K562 (cell line): Measurements from ENCODE around the gene HTRA3.

Experiments
- MAZ ChIP-seq, 2 experiments: fragments of 450-650 bp in 1 of 2; sonication (generic) in 1 of 2; formaldehyde crosslinking; IDR thresholded peaks in 1 of 2; conservative IDR thresholded peaks in 1 of 2; 2 replicates each; pipeline versions ENCODE4 v1.4.0 to v1.5.0; 2020; ENCODE audit warnings: mild to moderate bottlenecking in 1 of 2, missing genetic modification reagents in 1 of 2
- ZNF507 ChIP-seq: conservative IDR thresholded peaks from 2 replicates; pipeline ENCODE4 v1.6.1; 2017; ENCODE audit warnings: missing genetic modification characterization, missing compliant biosample characterization
- TF ChIP-seq, protein P1 (sequence below): fragments of 250-450 bp; sonication (Bioruptor Pico); IDR thresholded peaks from 2 replicates; pipeline ENCODE4 v1.5.0; 2020; ENCODE audit warnings: mild to moderate bottlenecking, borderline replicate concordance
- TF ChIP-seq, protein P2 (sequence below): sonication (generic); formaldehyde crosslinking; IDR thresholded peaks from 2 replicates; pipeline ENCODE4 v1.8.1; 2023; ENCODE audit warnings: mild to moderate bottlenecking, missing genetic modification reagents
- TF ChIP-seq, protein P3 (sequence below), 3 experiments: IDR thresholded peaks in 2 of 3; conservative IDR thresholded peaks in 1 of 3; 2 replicates each; pipeline ENCODE4 v1.5.1; 2011 to 2012; ENCODE audit warnings: low read length in 3 of 3, mild to moderate bottlenecking in 3 of 3, control low read depth in 2 of 3, improper control_type of control experiment in 1 of 3, inconsistent platforms in 1 of 3, low read depth in 1 of 3, mixed read lengths in 1 of 3, moderate library complexity in 1 of 3; ENCODE audit not compliant: insufficient read depth in 2 of 3

DNA sequence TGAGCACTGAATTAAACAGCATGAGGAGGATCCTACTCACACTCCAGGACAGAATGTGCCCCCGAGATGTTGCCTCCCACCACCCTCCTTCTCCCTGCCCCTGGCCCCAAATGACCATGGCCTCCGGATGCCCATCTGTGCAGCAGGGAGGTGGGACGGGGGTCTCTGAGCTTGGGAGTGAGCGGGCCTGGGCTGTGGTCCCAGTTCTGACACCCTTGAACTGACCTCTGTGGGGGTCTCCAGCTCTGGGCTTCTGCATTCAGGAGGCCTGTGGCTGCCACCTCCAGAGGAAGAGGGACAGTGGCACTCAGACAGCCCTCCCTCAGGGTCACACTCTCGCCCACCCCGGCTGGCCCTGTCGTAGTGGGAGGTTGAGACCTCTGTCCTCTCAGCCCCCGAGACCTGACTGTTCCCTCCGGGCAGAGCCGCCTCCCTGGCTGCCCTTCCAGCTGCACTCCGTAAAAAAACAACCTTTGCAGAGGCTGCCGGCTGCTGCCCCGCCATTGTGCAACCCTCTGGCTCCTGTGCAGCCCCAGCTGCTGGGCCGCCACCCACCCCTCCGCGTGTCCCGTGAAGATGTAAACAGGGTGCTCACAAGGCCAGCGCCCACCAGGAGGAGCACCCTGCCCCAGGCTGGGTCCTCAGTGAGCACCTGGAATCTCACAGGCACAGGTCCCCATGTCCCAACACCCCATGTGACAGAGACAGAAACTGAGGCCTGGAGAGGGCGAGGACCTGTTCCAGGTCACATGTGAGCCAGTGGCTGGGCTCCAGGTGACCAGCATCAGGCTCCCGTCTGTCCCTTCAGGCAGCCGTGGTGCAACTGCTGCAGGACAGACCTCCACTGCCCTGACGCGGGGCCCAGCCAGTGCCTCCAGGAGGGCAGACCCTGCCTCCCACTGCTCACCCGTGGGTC lies 39.6 kb downstream of the HTRA3 start:
- TF ChIP-seq, protein P1, sequence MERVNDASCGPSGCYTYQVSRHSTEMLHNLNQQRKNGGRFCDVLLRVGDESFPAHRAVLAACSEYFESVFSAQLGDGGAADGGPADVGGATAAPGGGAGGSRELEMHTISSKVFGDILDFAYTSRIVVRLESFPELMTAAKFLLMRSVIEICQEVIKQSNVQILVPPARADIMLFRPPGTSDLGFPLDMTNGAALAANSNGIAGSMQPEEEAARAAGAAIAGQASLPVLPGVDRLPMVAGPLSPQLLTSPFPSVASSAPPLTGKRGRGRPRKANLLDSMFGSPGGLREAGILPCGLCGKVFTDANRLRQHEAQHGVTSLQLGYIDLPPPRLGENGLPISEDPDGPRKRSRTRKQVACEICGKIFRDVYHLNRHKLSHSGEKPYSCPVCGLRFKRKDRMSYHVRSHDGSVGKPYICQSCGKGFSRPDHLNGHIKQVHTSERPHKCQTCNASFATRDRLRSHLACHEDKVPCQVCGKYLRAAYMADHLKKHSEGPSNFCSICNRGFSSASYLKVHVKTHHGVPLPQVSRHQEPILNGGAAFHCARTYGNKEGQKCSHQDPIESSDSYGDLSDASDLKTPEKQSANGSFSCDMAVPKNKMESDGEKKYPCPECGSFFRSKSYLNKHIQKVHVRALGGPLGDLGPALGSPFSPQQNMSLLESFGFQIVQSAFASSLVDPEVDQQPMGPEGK (CRISPR knock-in tag): no peak
- TF ChIP-seq, protein P2, sequence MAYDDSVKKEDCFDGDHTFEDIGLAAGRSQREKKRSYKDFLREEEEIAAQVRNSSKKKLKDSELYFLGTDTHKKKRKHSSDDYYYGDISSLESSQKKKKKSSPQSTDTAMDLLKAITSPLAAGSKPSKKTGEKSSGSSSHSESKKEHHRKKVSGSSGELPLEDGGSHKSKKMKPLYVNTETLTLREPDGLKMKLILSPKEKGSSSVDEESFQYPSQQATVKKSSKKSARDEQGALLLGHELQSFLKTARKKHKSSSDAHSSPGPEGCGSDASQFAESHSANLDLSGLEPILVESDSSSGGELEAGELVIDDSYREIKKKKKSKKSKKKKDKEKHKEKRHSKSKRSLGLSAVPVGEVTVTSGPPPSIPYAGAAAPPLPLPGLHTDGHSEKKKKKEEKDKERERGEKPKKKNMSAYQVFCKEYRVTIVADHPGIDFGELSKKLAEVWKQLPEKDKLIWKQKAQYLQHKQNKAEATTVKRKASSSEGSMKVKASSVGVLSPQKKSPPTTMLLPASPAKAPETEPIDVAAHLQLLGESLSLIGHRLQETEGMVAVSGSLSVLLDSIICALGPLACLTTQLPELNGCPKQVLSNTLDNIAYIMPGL (CRISPR knock-in tag): no peak
- TF ChIP-seq ZNF507: no peak
- TF ChIP-seq MAZ (CRISPR knock-in tag; conservative IDR thresholded peaks at IDR 0.05 in 1 of 2, IDR thresholded peaks at IDR 0.05 in 1 of 2): no peak
- TF ChIP-seq, protein P3, sequence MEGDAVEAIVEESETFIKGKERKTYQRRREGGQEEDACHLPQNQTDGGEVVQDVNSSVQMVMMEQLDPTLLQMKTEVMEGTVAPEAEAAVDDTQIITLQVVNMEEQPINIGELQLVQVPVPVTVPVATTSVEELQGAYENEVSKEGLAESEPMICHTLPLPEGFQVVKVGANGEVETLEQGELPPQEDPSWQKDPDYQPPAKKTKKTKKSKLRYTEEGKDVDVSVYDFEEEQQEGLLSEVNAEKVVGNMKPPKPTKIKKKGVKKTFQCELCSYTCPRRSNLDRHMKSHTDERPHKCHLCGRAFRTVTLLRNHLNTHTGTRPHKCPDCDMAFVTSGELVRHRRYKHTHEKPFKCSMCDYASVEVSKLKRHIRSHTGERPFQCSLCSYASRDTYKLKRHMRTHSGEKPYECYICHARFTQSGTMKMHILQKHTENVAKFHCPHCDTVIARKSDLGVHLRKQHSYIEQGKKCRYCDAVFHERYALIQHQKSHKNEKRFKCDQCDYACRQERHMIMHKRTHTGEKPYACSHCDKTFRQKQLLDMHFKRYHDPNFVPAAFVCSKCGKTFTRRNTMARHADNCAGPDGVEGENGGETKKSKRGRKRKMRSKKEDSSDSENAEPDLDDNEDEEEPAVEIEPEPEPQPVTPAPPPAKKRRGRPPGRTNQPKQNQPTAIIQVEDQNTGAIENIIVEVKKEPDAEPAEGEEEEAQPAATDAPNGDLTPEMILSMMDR (IDR thresholded peaks at IDR 0.05 in 2 of 3, conservative IDR thresholded peaks at IDR 0.05 in 1 of 3; ENCODE audit: insufficient read depth in 2 of 3, low read depth in 1 of 3, low read length in 3 of 3): peak in 2 of 3 experiments; percentile 13 to 23; a peak in 1 of 6 replicates
